NCI-H526 treated with DMSO at 0.1 percent for 48 hours (cell line): Measurements from ENCODE around the gene PTMA.
"Not testable (repeated sequence)": the region's sequence is repeated elsewhere in the genome, so short reads cannot be mapped to it uniquely, and the experiment has no call there.

ENCODE experiments used
- DNase-seq: peaks from one replicate; lab custom pipeline; 2025; lab: John Stamatoyannopoulos, UW

The PTMA gene

GRCh38 chr2:231716666-231717280, 8.4 kb downstream of the PTMA start:
- DNase-seq: no peak

- no peak for DNase-seq
Observed at GRCh38 chr2:231717281-231718171, 9.2 kb downstream of the PTMA start.

- no peak for DNase-seq
Observed at GRCh38 chr2:231718799-231719198, 10.5 kb downstream of the PTMA start.

DNA sequence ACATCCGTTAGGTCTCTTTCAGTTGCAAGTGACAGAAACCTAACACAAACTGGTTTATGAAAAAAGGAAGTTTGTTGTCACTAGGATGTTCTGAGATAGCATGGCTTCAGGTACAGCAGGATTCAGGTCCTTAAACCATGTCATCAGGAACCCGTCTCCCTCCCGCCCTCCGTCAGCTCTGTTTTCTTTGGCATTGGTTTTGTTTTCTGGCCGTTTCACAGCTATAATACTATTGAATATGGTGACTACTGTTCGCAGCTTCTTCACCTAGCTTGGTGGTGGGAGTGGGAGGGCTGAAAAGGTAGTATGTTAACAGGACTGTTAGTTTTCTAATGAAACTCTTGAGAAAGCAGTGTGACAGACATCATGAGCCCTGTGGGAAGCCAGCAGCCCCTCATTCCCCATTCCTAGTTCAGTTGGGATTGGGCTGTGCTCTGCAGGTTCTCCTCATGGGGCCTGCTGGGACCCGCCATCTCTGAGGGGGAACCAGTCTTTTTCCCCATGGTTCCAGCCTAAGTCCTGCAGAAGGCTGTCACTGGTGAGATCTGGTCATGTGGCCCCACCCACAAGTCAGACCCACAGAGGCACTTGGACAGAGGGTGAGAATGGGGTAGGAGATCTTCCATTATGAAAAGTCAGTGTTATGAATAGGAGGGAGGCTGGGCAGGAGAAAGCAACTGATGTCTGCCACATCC, 12.1 kb downstream of the PTMA start:
- DNase-seq: no peak

DNA sequence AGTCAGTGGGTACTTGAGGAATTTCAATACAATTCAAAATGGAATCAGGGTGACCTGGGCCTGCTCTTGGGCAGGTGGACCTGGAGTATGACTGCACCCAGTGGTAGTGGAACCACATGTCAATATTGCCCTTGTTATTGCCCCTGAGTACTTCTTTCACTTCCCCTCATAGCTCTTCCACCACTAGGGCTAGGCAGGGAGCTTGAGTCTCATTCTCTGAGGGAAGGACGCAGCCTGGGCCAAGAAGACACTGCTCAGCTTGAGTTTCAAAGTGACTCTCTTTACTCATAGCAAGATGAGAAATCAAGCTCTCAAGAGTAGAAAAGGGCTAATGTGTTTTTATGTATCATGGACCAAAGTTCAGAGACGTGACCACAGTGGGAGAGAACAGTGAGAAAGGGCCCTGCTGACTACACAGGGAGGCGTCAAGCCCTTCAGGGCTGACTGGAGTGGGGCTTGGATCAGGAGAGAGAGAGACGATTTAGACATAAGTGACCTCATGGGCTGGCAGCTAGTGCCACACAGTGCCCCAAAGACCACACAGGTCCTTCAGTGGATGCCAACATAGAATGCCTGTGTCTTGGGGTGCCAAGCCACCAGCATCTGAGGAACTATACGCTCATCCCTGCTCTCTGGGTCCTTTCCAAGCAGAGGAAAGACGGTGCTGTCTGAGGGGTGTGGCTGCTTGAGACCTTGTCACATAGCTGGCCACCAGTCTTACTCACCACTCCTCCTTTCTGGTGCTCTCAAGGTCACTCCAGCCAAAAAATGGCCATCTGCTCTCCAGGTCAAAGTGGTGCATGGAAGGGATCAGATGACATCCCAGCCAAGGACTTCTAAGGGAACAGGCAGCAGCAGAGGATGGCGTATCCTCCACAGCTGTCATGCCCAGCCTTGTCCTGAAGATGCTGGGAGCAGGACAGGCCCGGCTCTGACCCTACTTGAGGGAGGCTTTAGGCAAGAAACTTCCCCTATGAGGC, 13.0 kb downstream of the PTMA start:
- no peak for DNase-seq

DNA sequence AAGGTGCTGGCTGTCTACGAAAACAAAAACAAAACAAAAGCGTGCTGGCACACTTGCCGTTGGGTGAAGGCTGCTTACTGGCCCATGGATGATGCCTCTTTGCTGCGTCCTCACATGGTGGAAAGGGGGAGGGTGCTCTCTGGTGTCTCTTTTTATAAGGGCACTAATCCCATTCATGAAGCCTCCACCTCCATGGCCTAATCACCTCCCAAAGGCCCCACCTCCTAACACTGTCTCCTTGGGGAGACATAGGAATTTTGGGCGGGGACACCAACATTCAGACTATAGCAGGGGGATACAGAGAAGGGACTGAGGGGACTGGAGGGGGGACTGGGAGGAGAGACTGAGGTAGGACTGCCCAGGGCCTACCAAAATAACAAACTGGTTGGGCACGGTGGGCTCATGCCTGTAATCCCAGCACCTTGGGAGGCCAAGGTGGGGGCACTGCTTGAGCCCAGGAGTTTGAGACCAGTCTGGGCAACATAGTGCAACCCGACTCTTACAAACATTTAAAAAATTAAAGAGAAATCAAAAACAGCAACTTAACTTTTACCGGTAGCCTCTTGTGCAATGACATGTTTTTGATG, 14.5 kb downstream of the PTMA start:
- no peak for DNase-seq

DNA sequence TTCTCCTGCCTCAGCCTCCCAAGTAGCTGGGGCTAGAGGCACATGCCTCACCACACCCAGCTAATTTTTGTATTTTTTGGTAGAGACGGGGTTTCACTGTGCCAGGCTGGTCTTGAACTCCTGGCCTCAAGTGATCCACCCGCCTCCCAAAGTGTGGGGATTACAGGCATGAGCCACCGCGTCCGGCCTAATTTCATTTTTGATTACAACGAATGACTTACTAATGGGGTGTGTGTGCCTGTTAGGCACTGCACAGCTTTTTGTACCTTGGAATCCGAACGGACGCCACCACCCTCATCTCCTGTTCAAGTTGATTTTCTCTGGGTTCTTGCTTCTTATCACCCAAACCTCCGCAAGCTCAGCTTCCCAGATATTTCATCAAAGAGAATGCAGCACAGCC, 17.2 kb downstream of the PTMA start:
- DNase-seq: no peak

DNA sequence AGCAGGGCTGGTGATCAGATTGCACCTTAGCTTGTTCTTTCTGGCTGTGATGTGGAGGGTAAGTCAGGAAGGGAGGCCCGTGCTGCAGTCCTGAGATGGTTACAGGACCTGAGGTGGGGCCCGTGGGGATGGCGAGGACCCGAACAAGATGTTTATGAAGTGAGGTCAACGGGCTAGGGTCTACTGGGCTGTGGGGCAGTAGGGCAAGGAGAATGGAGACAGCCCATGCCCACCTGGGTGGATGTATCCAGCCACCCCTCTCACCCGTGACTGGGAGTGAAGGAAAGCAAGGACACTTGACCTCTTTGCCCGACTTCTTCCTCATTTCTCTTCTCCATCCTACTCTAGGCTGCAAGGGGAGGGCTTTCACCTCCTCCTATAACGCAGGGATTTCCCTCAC, 18.0 kb downstream of the PTMA start:
- DNase-seq: no peak

- no peak for DNase-seq
Observed at GRCh38 chr2:231727621-231728020, 19.3 kb downstream of the PTMA start.

DNA sequence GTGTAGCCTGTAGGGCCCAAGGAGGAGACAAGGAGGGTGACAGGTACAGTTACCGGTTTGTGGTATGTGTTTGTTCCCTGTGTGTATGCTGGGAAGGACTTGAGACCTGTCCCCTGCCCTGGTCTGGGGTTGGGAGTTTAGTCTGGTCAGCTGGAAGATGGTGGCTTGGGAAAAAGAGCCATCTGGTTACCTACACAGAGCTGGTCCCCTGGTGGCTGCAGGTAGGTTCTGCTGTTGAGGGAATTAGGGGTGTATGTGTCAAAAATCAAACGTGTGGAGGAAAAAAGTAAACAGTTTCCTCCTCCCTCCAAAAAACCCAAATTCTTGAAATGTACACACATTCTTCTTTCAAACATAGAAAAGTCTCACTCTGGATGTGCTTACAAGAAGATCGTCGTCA, 24.3 kb downstream of the PTMA start:
- DNase-seq: no peak

GRCh38 chr2:231737761-231738160, 29.4 kb downstream of the PTMA start:
- no peak for DNase-seq

- no peak for DNase-seq
Observed at GRCh38 chr2:231743376-231744116, 35.2 kb downstream of the PTMA start.

GRCh38 chr2:231745303-231746038, 37.1 kb downstream of the PTMA start:
- no peak for DNase-seq

DNA sequence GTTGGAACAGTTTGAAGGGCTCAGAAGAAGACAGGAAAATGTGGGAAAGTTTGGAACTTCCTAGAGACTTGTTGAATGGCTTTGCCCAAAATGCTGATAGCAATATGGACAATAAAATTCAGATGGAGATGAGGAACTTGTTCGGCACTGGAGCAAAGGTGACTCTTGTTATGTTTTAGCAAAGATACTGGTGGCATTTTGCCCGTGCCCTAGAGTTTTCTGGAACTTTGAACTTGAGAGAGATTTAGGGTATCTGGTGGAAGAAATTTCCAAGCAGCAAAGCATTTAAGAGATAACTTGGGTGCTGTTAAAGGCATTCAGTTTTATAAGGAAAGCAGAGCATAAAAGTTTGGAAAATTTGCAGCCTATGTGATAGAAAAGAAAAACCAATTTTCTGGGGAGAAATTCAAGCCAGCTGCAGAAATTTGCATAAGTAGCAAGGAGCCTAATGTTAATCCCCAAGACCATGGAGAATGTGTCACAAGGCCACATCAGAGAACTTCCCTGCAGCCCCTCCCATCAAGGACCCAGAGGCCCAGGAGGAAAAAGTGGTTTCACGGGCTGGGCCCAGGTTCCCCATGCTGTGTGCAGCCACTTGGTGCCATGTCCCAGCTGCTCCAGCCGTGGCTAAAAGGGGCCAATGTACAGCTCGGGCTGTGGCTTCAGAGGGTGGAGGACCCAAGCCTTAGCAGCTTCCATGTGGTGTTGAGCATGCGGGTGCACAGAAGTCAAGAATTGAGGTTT, 40.0 kb downstream of the PTMA start:
- not testable (repeated sequence) for DNase-seq

DNA sequence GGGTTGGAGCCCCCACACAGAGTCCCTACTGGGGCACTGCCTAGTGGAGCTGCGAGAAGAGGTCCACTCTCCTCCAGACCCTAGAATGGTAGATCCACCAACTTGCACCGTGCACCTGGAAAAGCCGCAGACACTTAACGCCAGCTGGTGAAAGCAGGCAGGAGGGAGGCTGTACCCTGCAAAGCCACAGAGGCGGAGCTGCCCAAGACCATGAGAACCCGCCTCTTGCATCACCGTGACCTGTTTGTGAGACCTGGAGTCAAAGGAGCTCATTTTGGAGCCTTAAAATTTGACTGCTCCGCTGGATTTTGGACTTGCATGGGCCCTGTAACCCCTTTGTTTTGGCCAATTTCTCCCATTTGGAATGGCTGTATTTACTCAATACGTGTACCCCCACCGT, 40.7 kb downstream of the PTMA start:
- DNase-seq: not testable (repeated sequence)

DNA sequence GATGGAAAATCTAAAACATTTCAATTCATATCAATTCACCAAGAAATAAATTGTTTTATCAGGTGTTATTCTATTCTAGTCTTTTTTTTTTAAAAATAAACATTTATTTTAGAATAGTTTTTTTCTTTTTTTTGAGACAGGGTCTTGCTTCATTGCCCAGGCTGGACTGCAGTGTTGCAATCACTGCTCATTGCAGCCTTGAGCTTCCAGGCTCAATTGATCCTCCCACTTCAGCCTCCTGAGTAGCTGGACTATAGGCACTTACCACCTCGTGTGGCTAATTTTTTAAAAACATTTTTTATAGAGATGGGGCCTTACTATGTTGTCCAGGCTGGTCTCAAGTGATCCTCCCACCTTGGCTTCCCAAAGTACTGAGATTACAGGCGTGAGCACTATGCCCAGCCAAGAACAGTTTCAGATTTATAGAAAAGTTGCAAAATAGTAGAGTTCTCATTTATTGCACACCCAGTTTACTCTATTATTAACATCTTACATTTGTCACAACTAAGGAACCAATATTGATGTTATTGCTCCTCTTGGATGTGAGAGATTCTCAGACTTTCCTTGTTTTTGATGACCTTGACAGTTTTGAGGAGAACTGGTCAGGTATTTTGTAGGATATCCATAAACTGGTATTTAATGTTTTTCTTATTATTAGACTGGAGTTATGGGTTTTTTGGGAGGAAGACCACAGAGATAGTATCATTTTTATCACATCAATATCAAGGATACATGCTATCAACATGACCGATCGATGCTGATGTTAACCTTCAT, 42.9 kb downstream of the PTMA start:
- DNase-seq: no peak

DNA sequence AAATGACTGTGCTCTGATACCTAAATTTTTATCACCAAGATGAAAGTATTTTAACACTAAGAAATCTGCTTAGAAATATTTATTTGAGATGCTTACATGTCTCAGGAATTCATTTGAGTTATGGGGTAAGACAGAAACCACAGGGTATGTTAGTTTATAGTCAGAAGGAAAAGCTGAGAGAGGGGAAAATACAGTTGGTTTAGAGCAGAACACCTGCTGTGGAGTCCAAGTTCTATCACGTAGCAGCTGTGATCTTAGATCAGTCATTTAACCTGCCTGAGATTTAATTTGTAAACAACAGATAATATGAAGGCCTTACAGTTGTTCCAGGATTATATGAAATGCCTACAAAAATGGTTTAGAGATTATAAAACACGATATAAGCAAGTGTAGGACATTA, 43.7 kb downstream of the PTMA start:
- DNase-seq: no peak

DNA sequence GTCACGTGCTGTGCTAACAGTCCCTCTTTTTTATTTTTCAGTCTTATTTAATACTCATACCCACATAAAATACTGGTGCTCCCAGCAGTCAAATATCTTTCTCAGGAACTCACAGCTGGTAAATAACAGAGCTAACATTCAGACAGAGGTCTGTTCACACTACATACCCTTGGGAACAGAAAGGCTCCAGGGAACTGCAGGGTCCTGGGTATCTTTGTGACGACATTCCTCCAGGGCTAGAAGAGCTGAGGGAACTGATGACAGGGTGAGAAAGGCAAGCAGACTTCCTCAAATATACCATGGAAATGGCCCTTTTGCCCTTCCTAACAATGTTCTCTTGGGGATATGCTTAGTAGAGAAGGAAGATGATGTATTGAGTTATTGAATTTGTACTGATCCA, 53.4 kb downstream of the PTMA start:
- no peak for DNase-seq
